Neural crest cell (in vitro differentiated cells): ENCODE data around the gene POGK. TPM values are rescaled to one million over a fixed set of nuclear protein-coding genes. Genes with fewer than 3 reads are reported as not detected.
"Not testable (repeated sequence)": the region's sequence is repeated elsewhere in the genome, so short reads cannot be mapped to it uniquely, and the experiment has no call there.

Source experiments
- DNase-seq: peaks from one replicate; pipeline ENCODE4 v3.0.0; 2021; ENCODE audit warnings: low read depth, mixed read lengths, low spot score
- H3K27ac Mint-ChIP-seq: one replicate; pipeline ENCODE4 v1.8.0; 2021; ENCODE audit warnings: mild to moderate bottlenecking, mixed read lengths; ENCODE audit not compliant: unreplicated experiment
- H3K27me3 Mint-ChIP-seq: 2 replicates; pipeline ENCODE4 v1.8.0; 2021; ENCODE audit warnings: low read depth, mild to moderate bottlenecking, mixed read lengths
- H3K36me3 Mint-ChIP-seq: 2 replicates; pipeline ENCODE4 v1.8.0; 2021; ENCODE audit warnings: low read depth, mild to moderate bottlenecking, mixed read lengths
- H3K4me1 Mint-ChIP-seq: 2 replicates; pipeline ENCODE4 v1.8.0; 2021; ENCODE audit warnings: mixed read lengths
- H3K4me3 Mint-ChIP-seq: one replicate; pipeline ENCODE4 v1.8.0; 2021; ENCODE audit warnings: mild to moderate bottlenecking, mixed read lengths
- H3K9me3 Mint-ChIP-seq: 2 replicates; pipeline ENCODE4 v1.8.0; 2021; ENCODE audit warnings: mixed read lengths
- CTCF ChIP-seq: fragments of 200-600 bp; sonication (generic); conservative IDR thresholded peaks from 2 replicates; pipeline ENCODE4 v1.5.0; 2021; ENCODE audit warnings: antibody characterized with exemption, mild to moderate bottlenecking
- total RNA-seq: library from RNA; stranded (reverse); gene quantifications from 2 replicates; pipeline ENCODE4 v1.2.1, GENCODE V29; 2021

POGK gene
- total RNA-seq, 1 donor from 2014 or later, result 60.0 TPM

GRCh38 chr1:166813508-166814223 is 25.6 kb upstream of the POGK start:
- Mint-ChIP-seq H3K36me3 (no peaks in the 10 kb centered on the region), H3K4me1 (no peaks in the 10 kb centered on the region), H3K27me3 (peaks cover 5% of the 10 kb centered on the region), H3K9me3 (peaks cover 2% of the 10 kb centered on the region), H3K27ac (no peak overlapping the region), H3K4me3 (no peak overlapping the region)
- TF ChIP-seq CTCF, result no peak
- DNase-seq, result no peak

- H3K9me3 Mint-ChIP-seq, result peaks cover 2% of the 10 kb centered on the region
- H3K4me3 Mint-ChIP-seq, result no peak overlapping the region
- H3K36me3 Mint-ChIP-seq, result no peaks in the 10 kb centered on the region
- TF ChIP-seq CTCF, result no peak
- H3K27ac Mint-ChIP-seq, result no peak overlapping the region
- no peak for DNase-seq
- H3K4me1 Mint-ChIP-seq, result no peaks in the 10 kb centered on the region
- H3K27me3 Mint-ChIP-seq, result peaks cover 5% of the 10 kb centered on the region
Observed at GRCh38 chr1:166814611-166815010, 24.7 kb upstream of the POGK start.

GRCh38 chr1:166819974-166820373 is 19.3 kb upstream of the POGK start:
- DNase-seq, result no peak
- Mint-ChIP-seq H3K27ac (no peak overlapping the region), H3K36me3 (no peaks in the 10 kb centered on the region), H3K4me1 (no peaks in the 10 kb centered on the region), H3K27me3 (no peaks in the 10 kb centered on the region), H3K9me3 (no peaks in the 10 kb centered on the region), H3K4me3 (no peak overlapping the region)
- no peak for TF ChIP-seq CTCF

GRCh38 chr1:166822385-166822784 is 16.9 kb upstream of the POGK start:
- Mint-ChIP-seq H3K4me3 (no peak overlapping the region), H3K4me1 (no peaks in the 10 kb centered on the region), H3K9me3 (peaks cover 2% of the 10 kb centered on the region), H3K27ac (no peak overlapping the region), H3K36me3 (no peaks in the 10 kb centered on the region), H3K27me3 (no peaks in the 10 kb centered on the region)
- DNase-seq, result no peak
- peak; percentile 53 for TF ChIP-seq CTCF

GRCh38 chr1:166827426-166827825 is 11.8 kb upstream of the POGK start:
- DNase-seq, result no peak
- Mint-ChIP-seq H3K4me3 (no peak overlapping the region), H3K27me3 (peaks cover 5% of the 10 kb centered on the region), H3K9me3 (peaks cover 12% of the 10 kb centered on the region), H3K27ac (no peak overlapping the region), H3K36me3 (peaks cover 4% of the 10 kb centered on the region), H3K4me1 (no peaks in the 10 kb centered on the region)
- no peak for TF ChIP-seq CTCF

GRCh38 chr1:166829762-166830161 is 9.5 kb upstream of the POGK start:
- H3K27ac Mint-ChIP-seq, H3K4me1 Mint-ChIP-seq, H3K4me3 Mint-ChIP-seq, DNase-seq, H3K36me3 Mint-ChIP-seq, H3K27me3 Mint-ChIP-seq: not testable (repeated sequence)
- peaks cover 12% of the 10 kb centered on the region for H3K9me3 Mint-ChIP-seq
